ENCODE results near the gene RAB29.
A peak's percentile ranks its signal among the peaks of the same experiment; 100 is the strongest.

Gene RAB29

DNA sequence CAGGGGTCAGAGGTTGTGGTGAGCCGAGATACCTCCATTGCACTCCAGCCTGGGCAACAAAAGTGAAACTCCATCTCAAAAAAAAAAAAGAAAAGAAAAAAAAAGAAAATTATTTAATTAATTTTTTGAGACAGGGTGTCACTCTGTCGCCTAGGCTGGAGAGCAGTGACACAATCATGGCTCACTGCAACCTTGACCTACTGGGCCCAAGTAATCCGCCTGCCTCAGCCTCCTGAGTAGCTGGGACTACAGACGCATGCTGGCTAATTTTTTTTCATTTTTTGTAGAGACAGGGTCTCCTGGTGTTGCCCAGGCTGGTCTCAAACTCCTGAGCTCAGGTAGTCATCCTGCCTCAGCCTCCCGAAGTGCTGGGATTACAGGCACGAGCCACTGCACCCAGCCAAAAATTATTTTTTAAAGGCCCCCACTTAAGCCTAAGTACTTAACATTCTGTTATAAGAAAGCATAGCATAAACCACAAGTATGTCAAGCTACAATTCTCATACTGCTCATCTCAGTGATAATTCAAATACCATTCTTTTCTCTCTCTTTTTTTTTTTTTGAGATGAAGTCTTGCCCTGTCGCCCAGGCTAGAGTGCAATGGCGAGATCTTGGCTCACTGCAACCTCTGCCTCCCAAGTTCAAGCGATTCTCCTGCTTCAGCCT, 45.2 kb downstream of the RAB29 start:
- ATAC-seq, result peak; percentile 33
- TF ChIP-seq RARB (CRISPR knock-in tag; IDR thresholded peaks at IDR 0.05), result no peak
- TF ChIP-seq ZNF565 (CRISPR knock-in tag; conservative IDR thresholded peaks at IDR 0.05; ENCODE audit: low read depth), result no peak
- TF ChIP-seq BACH2 (CRISPR knock-in tag; IDR thresholded peaks at IDR 0.05; ENCODE audit: borderline replicate concordance), result no peak
- TF ChIP-seq CREB5 (CRISPR knock-in tag; IDR thresholded peaks at IDR 0.05; ENCODE audit: low read depth), result no peak
- no peak for TF ChIP-seq POU6F1 (CRISPR knock-in tag; IDR thresholded peaks at IDR 0.05; ENCODE audit: borderline replicate concordance, low read depth)
- TF ChIP-seq ZFP3 (CRISPR knock-in tag; IDR thresholded peaks at IDR 0.05), result no peak
- no peak for TF ChIP-seq SNAI2 (CRISPR knock-in tag; IDR thresholded peaks at IDR 0.05)
- no peak for TF ChIP-seq ZC3H10 (CRISPR knock-in tag; IDR thresholded peaks at IDR 0.05)
- no peak for TF ChIP-seq CSDC2 (CRISPR knock-in tag; IDR thresholded peaks at IDR 0.05)
- no peak for TF ChIP-seq ZNF70 (CRISPR knock-in tag; IDR thresholded peaks at IDR 0.05)
- TF ChIP-seq GLIS3 (CRISPR knock-in tag; IDR thresholded peaks at IDR 0.05), result no peak
- no peak for TF ChIP-seq ZNF8 (CRISPR knock-in tag; IDR thresholded peaks at IDR 0.05)
- TF ChIP-seq, protein P1, sequence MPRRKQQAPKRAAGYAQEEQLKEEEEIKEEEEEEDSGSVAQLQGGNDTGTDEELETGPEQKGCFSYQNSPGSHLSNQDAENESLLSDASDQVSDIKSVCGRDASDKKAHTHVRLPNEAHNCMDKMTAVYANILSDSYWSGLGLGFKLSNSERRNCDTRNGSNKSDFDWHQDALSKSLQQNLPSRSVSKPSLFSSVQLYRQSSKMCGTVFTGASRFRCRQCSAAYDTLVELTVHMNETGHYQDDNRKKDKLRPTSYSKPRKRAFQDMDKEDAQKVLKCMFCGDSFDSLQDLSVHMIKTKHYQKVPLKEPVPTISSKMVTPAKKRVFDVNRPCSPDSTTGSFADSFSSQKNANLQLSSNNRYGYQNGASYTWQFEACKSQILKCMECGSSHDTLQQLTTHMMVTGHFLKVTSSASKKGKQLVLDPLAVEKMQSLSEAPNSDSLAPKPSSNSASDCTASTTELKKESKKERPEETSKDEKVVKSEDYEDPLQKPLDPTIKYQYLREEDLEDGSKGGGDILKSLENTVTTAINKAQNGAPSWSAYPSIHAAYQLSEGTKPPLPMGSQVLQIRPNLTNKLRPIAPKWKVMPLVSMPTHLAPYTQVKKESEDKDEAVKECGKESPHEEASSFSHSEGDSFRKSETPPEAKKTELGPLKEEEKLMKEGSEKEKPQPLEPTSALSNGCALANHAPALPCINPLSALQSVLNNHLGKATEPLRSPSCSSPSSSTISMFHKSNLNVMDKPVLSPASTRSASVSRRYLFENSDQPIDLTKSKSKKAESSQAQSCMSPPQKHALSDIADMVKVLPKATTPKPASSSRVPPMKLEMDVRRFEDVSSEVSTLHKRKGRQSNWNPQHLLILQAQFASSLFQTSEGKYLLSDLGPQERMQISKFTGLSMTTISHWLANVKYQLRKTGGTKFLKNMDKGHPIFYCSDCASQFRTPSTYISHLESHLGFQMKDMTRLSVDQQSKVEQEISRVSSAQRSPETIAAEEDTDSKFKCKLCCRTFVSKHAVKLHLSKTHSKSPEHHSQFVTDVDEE (CRISPR knock-in tag; IDR thresholded peaks at IDR 0.05), result no peak
- TF ChIP-seq TCF4 (CRISPR knock-in tag; IDR thresholded peaks at IDR 0.05; ENCODE audit: borderline replicate concordance), result no peak
- TF ChIP-seq CSRNP3 (CRISPR knock-in tag; IDR thresholded peaks at IDR 0.05), result no peak

DNA sequence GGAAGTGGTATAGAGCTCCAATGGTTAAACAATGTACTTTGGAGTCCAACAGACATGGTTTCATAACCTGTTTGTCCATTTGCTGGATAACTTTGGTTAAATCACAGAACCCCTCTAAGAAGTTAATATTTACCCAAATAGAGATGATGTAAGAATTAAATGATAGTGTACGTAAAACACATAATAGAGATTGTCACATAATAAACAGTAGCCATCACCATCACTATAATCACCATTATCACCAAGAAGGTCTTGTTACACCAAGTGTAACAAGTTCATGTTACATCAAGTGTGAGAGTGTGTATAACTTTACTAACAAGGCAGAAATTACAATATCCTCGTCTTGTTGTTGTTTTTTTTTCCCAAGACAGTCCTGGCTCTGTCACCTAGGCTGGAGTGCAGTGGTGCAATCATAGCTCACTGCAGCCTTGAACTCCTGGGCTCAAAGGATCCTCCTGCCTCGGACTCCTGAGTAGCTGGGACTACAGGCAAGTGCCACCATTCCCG, 48.6 kb downstream of the RAB29 start:
- ATAC-seq, result no peak
- TF ChIP-seq, protein P1 (CRISPR knock-in tag; IDR thresholded peaks at IDR 0.05), result no peak
- TF ChIP-seq, protein P2, sequence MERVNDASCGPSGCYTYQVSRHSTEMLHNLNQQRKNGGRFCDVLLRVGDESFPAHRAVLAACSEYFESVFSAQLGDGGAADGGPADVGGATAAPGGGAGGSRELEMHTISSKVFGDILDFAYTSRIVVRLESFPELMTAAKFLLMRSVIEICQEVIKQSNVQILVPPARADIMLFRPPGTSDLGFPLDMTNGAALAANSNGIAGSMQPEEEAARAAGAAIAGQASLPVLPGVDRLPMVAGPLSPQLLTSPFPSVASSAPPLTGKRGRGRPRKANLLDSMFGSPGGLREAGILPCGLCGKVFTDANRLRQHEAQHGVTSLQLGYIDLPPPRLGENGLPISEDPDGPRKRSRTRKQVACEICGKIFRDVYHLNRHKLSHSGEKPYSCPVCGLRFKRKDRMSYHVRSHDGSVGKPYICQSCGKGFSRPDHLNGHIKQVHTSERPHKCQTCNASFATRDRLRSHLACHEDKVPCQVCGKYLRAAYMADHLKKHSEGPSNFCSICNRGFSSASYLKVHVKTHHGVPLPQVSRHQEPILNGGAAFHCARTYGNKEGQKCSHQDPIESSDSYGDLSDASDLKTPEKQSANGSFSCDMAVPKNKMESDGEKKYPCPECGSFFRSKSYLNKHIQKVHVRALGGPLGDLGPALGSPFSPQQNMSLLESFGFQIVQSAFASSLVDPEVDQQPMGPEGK (CRISPR knock-in tag; IDR thresholded peaks at IDR 0.05; ENCODE audit: borderline replicate concordance), result no peak
- TF ChIP-seq TOX (CRISPR knock-in tag; IDR thresholded peaks at IDR 0.05; ENCODE audit: borderline replicate concordance) (no peak), ZNF565 (CRISPR knock-in tag; conservative IDR thresholded peaks at IDR 0.05; ENCODE audit: low read depth) (no peak), CSDC2 (CRISPR knock-in tag; IDR thresholded peaks at IDR 0.05) (no peak), SNAI2 (CRISPR knock-in tag; IDR thresholded peaks at IDR 0.05) (no peak), GLIS3 (CRISPR knock-in tag; IDR thresholded peaks at IDR 0.05) (no peak), RARB (CRISPR knock-in tag; IDR thresholded peaks at IDR 0.05) (no peak), CREB5 (CRISPR knock-in tag; IDR thresholded peaks at IDR 0.05; ENCODE audit: low read depth) (no peak), ARNTL (CRISPR knock-in tag; IDR thresholded peaks at IDR 0.05; ENCODE audit: borderline replicate concordance, low read depth) (no peak), ZC3H10 (CRISPR knock-in tag; IDR thresholded peaks at IDR 0.05) (no peak), PPARA (CRISPR knock-in tag; IDR thresholded peaks at IDR 0.05; ENCODE audit: borderline replicate concordance) (no peak), ESRRG (CRISPR knock-in tag; IDR thresholded peaks at IDR 0.05) (no peak)
